CD1c-positive myeloid dendritic cell (primary cell): ENCODE results near the gene ZSWIM1.
A peak's percentile ranks its signal among the peaks of the same experiment; 100 is the strongest.
"Not testable (repeated sequence)": the region's sequence is repeated elsewhere in the genome, so short reads cannot be mapped to it uniquely, and the experiment has no call there.

Source experiments
- DNase-seq: peaks from one replicate; pipeline ENCODE4 v3.0.0-alpha.2; 2016; ENCODE audit errors: extremely low spot score

The ZSWIM1 gene

DNA sequence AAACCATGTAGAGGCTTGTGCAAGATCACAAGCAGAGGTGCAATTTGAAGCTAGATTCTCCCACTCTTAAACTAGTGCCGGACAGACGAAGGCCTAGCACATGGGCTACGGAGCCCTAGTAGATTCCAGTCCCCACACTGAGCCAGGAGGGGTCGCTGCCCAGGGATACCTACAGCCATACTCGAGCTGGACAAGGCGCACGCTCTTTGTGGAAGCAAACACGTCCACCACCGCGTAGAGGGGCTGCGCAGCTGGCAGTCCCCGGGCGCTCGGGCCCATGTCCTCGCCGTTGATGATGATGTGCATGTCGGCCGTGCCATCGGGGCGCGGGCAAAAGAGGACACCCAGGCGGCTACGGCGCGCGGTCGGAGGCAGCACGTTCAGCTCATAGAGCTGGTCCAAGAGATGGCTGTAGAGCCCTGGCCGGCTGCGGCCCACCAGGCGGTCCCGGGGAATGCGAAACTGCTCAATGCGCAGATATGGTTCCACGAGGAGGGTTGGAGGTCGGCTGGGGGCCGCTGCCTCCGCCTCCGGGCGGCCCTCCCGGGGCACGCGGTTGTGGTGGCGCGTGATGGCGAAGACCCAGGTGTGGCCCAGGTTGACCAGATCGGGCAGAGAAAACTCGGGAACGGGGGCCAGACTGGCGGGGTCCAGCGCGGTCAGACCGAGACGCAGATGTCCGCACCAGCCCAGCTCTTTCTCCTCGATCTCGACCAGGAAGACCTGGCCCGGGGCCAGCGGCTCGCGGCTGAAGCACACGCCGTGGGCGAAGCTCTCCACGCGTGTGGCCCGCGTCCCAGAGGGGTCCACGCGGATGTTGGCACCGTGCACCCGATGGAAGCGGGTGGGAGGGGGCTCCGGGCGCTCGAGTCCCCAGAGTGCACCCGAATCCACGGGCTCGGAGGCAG, 9.3 kb downstream of the ZSWIM1 start:
- peak; percentile 79 for DNase-seq

DNA sequence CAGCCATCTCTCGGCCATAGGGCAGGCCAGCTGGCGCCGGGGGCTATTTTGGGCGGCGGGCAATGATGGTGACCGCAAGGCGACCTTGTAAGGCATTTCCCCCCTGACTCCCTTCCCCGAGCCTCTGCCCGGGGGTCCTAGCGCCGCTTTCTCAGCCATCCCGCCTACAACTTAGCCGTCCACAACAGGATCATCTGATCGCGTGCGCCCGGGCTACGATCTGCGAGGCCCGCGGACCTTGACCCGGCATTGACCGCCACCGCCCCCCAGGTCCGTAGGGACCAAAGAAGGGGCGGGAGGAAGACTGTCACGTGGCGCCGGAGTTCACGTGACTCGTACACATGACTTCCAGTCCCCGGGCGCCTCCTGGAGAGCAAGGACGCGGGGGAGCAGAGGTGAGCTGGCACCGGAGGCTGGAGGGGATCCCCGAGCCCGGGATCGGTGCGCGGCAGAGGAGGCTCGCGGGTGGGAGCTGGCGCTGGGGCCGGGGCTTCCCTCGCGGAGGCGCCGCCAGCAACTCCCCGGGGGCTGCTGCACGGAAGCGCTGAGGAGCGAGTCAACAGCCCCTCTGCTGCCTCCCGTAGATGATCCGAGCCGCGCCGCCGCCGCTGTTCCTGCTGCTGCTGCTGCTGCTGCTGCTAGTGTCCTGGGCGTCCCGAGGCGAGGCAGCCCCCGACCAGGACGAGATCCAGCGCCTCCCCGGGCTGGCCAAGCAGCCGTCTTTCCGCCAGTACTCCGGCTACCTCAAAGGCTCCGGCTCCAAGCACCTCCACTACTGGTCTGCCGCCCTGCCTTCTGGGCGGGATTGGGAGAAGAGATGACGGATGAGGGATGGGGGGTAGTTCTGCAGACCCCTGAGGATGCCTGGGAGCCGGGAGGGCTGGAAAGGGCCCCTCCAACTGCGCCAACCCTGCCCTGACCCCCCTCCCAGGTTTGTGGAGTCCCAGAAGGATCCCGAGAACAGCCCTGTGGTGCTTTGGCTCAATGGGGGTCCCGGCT, 10.3 kb downstream of the ZSWIM1 start, which contains the start of the genes CTSA and NEURL2:
CTSA (plus strand) TSS at position 351 of the 999 bp plus-strand sequence; CDS start at position 585, 234 bp downstream.
NEURL2 (minus strand) TSS at position 224 of the 999 bp plus-strand sequence; CDS start at position 7, 217 bp downstream.
- peak; percentile 89 for DNase-seq

DNA sequence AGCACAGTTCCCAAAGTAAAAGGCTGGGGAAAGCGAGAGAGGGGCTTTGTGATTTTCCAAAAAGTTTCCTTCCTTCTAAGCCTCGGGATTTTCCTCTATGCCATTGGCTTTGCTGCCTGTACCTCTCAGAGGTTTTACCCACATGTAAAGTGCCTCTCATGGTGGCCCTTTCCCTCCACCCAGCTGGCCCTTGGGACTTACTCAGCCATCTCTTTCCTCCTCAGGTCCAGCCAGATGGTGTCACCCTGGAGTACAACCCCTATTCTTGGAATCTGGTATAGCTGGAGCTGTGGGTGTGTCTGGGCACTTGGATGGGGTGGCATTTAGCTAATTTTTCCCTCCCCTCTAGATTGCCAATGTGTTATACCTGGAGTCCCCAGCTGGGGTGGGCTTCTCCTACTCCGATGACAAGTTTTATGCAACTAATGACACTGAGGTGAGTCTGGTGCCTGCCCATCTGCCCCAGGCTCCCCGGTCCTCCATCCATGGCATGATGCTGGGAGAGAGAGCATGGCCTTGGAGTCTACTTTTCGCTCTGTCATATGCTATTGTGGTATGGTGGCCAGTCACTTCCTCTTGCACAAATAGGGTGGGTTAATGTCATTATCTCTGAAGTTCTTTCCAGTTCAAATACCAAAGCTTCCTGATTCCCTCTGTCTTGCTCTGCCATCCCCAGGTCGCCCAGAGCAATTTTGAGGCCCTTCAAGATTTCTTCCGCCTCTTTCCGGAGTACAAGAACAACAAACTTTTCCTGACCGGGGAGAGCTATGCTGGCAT, 11.2 kb downstream of the ZSWIM1 start:
- DNase-seq, result peak; percentile 10

DNA sequence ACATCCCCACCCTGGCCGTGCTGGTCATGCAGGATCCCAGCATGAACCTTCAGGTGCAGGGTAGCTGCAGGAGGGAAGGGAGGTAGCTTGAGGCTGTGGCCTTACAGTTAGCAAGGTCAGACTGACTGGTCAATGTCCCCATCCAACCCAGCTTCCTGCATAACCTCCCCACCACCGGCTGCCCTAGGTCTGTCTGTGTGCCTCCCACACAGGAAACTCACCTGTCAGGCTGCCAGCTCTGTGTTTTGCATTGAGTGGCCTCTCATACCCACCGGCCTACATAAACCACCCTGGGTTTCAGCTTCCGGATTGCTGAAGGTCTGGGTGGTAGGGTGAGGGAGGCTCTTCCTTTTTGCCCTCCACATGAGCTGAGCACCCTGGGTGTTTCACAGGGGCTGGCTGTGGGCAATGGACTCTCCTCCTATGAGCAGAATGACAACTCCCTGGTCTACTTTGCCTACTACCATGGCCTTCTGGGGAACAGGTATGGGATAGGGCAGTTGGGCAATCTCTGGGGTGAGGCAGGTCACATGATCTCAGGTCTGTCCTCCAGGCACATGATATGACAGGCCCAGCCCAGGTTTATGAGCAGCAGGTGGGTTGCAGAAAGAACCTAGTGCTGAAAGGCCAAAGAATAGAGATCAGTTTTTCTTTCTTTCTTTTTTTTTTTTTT, 11.9 kb downstream of the ZSWIM1 start:
- DNase-seq, result no peak

DNA sequence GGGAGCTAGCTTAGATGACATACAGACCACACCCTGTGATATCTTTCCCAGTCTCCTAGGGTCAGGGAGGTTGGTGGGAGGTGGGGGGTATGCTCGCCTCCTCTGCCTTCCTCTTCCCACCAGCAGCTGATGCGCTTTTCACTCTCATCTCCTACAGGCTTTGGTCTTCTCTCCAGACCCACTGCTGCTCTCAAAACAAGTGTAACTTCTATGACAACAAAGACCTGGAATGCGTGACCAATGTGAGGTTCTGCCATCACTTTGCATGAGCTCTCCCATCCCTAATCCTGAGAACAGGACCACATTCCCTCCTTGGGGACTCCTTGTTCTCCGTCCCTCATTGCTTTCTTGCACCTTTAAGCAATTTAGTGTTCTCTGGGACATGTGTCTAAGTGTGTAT, 12.8 kb downstream of the ZSWIM1 start:
- DNase-seq, result no peak

DNA sequence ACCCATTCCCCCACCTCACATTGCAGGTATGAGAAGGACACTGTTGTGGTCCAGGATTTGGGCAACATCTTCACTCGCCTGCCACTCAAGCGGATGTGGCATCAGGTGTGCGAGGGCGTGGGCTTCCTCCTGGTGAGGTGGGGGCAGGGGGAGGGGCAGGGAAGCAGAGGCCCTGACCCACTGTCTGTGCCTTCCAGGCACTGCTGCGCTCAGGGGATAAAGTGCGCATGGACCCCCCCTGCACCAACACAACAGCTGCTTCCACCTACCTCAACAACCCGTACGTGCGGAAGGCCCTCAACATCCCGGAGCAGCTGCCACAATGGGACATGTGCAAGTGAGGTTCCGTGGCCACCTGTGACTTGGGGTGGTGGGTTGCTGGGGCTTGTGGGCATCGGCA, 13.8 kb downstream of the ZSWIM1 start:
- DNase-seq, result no peak

DNA sequence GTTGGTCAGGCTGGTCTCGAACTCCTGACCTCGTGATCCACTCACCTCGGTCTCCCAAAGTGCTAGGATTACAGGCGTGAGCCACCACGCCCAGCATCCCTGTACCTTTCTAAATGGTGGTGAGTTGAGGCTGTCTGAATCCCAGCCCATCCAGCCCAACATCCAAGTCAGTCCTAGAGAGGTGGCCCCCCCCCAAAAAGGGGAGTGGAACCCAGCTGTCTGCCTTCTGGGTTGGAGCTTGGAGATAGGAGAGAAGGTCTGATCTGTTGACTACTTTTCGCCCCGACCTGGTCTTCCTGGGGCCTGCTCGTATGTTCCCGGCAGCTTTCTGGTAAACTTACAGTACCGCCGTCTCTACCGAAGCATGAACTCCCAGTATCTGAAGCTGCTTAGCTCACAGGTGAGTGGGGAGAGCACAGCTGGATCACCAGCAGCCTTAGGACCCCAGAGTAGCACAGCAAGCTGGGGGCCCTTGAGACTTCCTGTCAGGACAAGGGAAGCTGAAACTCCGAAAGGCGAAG, 15.7 kb downstream of the ZSWIM1 start:
- no peak for DNase-seq

DNA sequence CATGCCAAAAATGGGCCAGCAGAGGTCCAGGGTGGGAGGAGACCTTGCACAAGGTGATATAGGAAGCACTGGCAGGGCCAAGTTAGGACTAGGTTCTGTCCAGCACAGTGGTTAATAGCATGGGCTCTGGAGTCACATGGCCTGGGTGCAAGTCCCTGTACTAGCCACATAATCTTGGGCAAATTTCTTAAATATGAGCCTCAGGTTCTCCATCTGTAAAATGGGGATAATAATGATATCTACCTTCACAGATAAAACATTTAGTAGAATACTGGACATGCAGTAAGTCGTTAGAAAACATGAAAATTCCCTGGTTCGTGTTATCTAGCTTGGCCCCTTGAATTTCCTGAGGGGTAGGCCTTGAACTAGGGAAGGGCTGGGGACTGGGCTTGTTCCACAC, 16.3 kb downstream of the ZSWIM1 start:
- no peak for DNase-seq

DNA sequence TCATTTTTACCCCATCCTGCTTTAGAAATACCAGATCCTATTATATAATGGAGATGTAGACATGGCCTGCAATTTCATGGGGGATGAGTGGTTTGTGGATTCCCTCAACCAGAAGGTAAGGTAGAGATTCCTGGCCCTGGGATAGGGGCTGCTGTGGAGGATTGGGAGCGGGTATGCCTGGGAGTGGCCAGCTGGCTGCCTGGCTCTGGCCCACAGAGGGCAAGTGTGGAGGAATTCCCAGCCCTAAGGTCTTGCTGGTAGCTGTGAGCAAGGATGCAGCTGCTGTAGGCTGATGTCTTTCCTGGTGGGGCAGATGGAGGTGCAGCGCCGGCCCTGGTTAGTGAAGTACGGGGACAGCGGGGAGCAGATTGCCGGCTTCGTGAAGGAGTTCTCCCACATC, 16.7 kb downstream of the ZSWIM1 start:
- DNase-seq, result no peak

DNA sequence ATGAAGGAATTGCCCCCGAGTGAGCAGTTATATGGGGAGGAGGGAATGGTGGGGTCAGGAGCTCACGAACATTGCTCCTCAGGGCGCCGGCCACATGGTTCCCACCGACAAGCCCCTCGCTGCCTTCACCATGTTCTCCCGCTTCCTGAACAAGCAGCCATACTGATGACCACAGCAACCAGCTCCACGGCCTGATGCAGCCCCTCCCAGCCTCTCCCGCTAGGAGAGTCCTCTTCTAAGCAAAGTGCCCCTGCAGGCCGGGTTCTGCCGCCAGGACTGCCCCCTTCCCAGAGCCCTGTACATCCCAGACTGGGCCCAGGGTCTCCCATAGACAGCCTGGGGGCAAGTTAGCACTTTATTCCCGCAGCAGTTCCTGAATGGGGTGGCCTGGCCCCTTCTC, 17.3 kb downstream of the ZSWIM1 start:
- DNase-seq, result no peak

DNA sequence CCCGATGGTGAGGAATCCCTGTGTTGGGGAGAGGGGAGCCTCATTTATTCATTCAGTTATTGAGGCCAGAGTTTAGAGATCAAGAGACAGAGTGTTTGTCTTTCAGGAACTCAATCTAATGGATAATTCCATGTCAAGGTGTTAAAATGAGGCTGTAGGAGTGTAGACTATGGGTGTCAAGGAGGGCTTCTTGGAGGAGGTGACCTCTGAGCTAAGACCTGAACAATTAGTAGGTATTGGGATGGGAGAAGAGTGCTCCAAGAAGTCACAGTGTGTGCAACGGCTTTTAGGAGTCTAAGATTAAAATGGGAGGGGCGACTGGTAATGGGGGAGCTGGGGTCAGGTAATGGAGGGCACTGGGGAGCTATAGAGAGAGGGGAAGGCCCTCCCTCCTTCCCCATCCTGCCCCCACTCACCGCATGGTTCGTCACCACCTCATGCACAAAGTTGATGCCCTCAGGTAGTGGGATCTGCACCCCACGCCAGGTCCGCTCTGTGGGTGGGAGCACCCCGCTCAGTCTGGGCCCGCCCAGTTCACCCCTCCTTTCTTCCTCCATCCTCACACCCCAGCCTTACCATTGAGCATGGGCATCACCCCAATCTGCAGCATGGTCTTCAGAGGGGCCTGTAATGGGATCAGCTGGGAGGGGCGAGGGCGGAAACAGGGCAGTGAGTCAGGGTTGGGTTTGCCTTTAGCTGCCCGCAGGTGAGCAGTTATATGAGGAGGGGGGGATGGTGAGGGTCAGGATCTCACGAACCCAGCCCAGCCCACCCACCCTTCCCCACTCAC, 18.2 kb downstream of the ZSWIM1 start:
- DNase-seq, result no peak

DNA sequence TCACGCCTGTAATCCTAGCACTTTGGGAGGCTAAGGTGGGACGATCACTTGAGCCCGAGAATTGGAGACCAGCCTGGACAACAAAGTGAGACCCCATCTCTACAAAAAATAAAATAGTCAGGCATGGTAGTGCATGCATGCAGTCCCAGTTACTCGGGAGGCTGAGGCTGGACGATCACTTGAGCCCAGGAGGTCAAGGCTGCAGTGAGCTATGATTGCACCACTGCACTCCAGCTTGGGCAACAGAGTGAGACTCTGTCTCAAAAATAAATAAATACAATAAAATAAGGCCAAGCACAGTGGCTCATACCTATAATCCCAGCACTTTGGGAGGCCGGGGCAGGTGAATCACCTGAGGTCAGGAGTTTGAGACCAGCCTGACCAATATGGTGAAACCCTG, 20.3 kb downstream of the ZSWIM1 start:
- not testable (repeated sequence) for DNase-seq

DNA sequence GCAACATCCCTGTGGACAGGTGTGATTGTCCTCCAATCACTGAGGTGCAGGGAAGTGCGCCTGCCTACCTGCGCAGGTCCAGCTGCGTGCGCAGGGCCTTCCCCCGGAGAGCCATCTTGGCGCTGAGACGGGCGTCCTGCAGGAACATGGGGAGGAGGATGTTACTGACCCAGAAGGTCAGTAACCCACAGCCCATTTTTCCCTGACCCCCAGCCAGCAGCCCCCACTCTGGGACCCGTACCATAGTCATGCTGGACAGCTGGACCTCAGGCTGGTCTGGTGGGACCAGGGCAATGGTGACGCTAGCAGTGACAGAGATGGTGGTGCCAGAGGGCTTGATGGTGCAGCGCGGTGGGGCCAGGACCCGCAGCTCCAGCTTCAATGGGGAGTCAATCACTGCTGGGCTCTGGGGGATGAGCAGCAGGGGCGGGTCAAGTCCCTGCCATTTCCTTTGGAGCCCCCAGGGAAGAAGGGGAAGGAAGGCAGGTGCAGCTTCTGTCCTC, 21.2 kb downstream of the ZSWIM1 start:
- DNase-seq, result no peak

DNA sequence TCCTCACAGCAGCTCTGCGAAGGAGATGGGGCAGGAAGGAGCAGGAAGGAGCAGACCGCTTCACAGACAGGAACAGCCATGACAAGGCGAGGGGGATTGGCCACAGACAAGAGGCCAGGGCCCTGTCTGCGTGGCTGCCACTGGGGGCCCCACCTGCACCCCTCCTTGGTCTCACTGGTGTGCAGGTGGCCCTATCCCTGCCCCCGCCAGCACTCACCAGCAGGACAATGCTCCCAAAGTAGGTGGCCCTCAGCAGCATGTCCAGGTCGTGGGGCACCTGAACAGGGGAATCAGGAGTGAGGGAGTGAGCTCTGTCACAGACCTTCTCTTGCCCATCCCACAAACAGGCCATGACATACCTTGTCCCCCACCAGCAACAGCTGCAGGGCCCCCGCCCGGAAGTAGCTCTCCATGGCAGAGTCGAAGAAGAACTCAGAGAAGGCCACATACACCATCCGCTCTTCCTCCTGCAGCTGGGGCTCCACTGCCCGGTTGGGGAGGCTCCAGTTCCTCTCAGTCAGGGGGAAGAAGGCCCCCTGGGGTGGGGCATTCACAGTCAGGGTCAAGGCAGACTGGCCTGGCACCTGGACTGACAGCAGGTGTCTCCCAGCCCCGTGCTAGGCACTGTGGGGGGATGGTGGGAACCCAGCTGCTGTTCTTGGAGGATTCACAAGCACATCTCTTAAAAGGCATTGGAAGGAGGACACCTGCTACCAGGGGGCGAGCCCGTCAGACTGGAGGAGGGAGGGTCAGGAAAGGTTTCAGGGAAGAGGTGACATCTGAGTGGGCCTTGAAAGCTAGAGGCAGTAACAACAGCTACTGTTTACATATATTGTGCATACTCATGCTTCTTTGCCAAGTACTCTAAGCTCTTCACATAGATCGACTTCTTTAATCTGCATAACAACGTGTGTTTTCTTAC, 23.8 kb downstream of the ZSWIM1 start:
- DNase-seq, result no peak

DNA sequence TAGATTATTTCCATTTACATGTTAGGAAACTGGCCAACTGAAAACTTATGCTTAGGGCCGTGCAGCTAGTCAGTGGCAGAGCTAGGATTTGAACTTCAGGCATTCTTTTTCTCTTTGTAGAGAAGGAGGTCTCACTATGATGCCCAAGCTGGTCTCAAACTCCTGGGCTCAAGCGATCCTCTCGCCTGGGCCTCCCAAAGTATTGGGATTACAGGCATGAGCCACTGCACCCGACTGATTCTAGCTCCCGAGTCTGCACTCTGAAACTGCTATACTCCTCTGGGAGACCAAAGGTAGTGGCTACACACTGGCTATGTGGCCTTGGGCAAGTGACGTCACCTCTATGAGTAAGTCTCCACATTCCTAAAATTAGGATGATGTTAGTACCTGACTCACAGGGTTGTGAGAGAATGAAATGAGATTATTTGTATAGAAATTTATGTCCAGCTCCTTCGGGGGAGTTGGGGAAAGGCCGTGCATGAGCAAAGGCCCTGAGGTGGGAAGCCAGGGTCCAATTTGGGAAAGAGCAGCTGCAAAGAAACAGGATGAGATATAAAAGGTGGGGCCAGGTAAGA, 24.6 kb downstream of the ZSWIM1 start:
- no peak for DNase-seq

DNA sequence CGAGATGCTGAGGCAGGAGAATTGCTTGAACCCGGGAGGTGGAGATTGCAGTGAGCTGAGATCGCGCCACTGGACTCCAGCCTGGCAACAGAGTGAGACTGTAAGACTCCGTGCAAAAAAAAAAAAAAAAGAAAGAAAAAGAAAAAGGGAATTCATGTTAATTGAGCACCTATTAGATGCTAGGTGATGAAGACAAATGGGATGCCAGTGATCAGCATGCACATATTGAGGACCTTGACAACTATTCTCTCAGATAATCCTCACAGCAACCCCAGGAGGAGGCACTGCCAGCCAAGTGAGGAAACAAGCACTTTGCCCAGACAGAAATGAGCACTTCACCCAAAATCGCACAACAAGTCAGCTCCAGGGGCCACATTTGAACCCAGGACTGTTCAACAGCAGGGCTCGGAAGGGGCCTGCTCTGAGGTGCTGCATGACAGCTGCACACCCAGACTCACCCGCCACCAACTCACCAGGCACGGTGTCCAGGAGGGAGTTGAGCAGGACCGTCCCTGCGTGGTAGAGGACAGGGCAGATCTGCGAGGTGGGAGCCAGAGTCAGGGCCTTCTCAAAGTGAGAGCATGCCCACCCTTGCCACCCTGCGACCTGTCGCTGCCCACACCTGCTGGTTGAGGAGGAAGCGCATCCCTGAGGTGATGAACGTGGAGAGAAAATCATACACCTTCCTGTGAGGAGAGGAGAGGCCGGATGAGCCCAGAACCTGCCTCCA, 26.4 kb downstream of the ZSWIM1 start:
- no peak for DNase-seq

DNA sequence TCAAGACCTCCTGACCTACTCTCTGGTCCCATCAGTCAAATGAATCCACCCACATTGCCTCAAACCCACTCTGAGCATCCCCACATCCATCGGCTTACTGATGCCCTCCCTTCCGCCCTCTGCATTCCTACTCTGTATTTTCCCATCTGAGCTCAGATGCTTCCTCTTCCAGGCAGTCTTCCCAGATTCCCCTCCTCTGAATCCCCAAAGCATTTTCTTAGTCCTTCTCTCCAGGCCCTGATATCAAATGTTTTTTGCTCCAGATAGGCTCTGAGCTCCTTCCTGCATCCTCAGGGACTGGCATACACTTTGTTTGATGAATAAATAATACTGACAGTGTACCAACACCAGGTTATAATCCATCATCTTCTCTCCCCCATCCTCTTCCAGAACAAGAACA, 27.1 kb downstream of the ZSWIM1 start:
- DNase-seq, result no peak
